Astrocyte (in vitro differentiated cells and primary cell): Measurements from ENCODE around the gene UBE2R2.

Experiments
- EZH2 ChIP-seq: IDR thresholded peaks from 2 replicates; pipeline ENCODE4 v1.6.1; 2012; ENCODE audit warnings: mild to moderate bottlenecking, low read length, inconsistent platforms; ENCODE audit not compliant: insufficient read depth
- TF ChIP-seq, protein P1 (sequence below): IDR thresholded peaks from 2 replicates; pipeline ENCODE4 v1.5.1; 2011; ENCODE audit warnings: low read depth, mild to moderate bottlenecking, inconsistent platforms, low read length, moderate library complexity; ENCODE audit not compliant: insufficient read depth

GRCh38 chr9:33921967-33922895, 105.3 kb downstream of the UBE2R2 start:
- TF ChIP-seq, protein P1, sequence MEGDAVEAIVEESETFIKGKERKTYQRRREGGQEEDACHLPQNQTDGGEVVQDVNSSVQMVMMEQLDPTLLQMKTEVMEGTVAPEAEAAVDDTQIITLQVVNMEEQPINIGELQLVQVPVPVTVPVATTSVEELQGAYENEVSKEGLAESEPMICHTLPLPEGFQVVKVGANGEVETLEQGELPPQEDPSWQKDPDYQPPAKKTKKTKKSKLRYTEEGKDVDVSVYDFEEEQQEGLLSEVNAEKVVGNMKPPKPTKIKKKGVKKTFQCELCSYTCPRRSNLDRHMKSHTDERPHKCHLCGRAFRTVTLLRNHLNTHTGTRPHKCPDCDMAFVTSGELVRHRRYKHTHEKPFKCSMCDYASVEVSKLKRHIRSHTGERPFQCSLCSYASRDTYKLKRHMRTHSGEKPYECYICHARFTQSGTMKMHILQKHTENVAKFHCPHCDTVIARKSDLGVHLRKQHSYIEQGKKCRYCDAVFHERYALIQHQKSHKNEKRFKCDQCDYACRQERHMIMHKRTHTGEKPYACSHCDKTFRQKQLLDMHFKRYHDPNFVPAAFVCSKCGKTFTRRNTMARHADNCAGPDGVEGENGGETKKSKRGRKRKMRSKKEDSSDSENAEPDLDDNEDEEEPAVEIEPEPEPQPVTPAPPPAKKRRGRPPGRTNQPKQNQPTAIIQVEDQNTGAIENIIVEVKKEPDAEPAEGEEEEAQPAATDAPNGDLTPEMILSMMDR, result peak; percentile 60
- TF ChIP-seq EZH2, result no peak
